Iris pigment epithelial cell (primary cell): Measurements from ENCODE around the gene BNIP2.

Source experiments
- DNase-seq: peaks from one replicate; pipeline ENCODE4 v3.0.0-alpha.2; 2011; ENCODE audit warnings: low read depth

The BNIP2 gene

DNA sequence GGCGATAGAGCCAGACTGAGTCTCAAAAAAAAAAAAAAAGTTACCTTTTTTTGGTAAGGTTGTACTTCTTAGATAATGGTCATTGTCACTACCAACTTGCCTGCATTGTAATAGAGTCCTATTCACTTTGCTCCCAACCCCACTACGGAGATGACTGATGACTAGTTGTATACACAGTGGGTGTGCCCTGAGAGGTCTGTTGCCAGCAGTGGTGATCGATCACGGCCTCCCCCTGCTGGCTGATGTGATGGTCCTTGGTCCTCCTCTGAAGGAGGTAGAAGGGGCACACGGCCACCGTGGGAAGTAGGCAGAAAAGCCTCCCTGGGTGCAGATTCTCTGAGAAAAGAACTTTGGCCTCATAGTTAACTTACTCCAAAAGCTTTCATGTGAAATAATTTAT, 66.8 kb downstream of the BNIP2 start:
- peak; percentile 60 for DNase-seq

DNA sequence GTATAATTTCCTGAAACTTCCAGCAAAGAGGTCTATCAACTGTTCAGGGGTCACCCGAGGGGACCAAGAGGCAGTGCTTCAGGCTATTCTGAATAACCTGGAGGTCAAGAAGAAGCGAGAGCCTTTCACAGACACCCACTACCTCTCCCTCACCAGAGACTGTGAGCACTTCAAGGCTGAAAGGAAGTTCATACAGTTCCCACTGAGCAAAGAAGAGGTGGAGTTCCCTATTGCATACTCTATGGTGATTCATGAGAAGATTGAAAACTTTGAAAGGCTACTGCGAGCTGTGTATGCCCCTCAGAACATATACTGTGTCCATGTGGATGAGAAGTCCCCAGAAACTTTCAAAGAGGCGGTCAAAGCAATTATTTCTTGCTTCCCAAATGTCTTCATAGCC, 70.7 kb downstream of the BNIP2 start:
- no peak for DNase-seq

DNA sequence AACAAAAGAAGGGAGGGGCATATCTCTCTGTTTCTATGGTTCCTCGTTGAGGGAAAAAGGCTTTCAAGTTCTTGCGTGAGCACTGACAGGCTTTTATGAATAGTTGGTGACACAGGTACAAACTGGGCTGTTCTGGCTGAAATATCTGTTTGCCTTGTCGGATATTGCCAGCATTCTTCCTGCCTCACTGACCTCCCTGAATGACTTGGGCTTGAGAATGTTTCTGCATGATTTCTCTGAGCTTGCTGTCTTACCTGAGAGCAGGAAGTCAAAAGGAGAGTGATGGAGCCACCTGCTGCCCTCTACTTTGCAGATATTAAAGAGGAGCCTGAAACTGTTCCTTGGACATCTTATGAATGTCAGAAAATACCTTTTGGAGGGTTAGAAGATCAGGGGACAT, 72.7 kb downstream of the BNIP2 start:
- no peak for DNase-seq

- DNase-seq, result no peak
Observed at GRCh38 chr15:59615661-59616060, 73.5 kb downstream of the BNIP2 start.

- no peak for DNase-seq
Observed at GRCh38 chr15:59614153-59614552, 75.0 kb downstream of the BNIP2 start.

DNA sequence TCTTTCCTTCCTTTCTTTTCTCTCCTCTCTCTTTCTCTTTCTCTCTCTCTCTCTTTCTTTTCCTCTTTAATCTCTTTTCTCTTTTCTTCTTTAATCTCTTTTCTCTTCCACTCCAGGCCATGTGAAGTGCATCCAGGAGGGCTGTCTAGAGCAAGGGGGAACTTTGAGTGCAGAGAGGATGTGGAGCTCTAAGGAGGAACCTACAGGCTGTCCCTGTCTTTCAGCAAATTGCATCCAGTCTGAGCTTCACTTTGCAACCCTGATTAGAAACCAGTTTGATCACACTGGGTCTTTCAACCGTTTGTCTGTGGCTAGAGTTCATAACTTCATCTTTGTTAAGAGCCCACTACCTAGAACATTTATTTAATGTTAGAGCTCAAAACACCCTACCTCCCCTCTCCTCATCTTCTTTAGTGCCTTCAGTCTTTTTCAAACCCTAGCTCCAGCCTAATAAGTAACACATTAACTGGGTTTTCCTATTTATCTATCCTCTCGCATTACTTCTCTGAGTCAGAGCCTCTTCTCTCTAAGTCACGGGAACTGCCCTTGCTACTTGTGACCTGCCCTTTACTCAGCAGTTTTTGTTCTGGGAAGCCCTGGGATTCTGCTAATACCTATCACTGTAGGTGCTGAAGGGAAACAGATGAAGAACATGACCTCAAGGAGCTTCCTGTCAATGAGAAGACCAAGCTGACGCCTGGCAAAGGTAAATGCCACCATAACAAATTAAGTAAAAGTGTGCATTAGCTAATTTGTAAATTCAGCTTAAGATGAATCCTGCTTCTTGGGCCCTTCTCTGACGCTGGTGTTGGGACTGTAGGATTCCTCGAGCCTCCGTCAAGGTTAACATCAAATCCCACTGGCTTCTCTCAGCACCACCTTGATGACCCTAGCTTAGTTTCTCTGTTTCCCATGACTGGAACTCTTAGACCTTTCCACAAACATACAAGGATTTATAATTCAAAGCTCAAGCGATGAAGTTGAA, 77.6 kb downstream of the BNIP2 start, which contains the start of gene GCNT3:
TSS of gene GCNT3 (plus strand) at position 508 of the 985 bp plus-strand sequence. CDS start 6,456 bp downstream, outside the sequence.
- DNase-seq, result peak; percentile 61

- no peak for DNase-seq
Observed at GRCh38 chr15:59609730-59610712, 79.1 kb downstream of the BNIP2 start.
